Caco-2 (cell line): Measurements from ENCODE around the gene LRRC28. TPM values are rescaled to one million over a fixed set of nuclear protein-coding genes. Genes with fewer than 3 reads are reported as not detected.

ENCODE experiments used
- BruUV-seq: library from RNA; stranded (reverse); fragments of 400-500 nt; replicated peaks from 2 replicates; lab custom pipeline; 2021; lab: Mats Ljungman, UMichigan
- CTCF ChIA-PET: fragments of 300-600 bp; sonication (Branson Sonifier 250); formaldehyde crosslinking; loops from one replicate; lab custom pipeline; 2022; ENCODE audit warnings: antibody characterized with exemption; lab: Charles Lee
- POLR2A ChIA-PET: fragments of 300-600 bp; sonication (Branson Sonifier 250); formaldehyde crosslinking; loops from one replicate; lab custom pipeline; 2022; ENCODE audit warnings: antibody characterized with exemption; lab: Charles Lee
- DNase-seq, 2 experiments: peaks; one replicate each; pipeline versions ENCODE4 v3.0.0 to v3.0.0-alpha.2; 2020 to 2022
- H3K27me3 ChIP-seq: replicated peaks from 2 replicates; pipeline ENCODE4 v1.6.0; 2011; ENCODE audit warnings: low read length; ENCODE audit not compliant: control insufficient read depth, insufficient read depth
- H3K36me3 ChIP-seq: 2 replicates; pipeline ENCODE4 v1.5.1; 2011; ENCODE audit warnings: low read length; ENCODE audit not compliant: control insufficient read depth, insufficient read depth
- H3K4me1 ChIP-seq: fragments of 250-450 bp; sonication (Bioruptor Pico); 2 replicates; pipeline ENCODE4 v1.5.1; 2020; ENCODE audit warnings: mild to moderate bottlenecking
- H3K4me3 ChIP-seq: 2 replicates; pipeline ENCODE4 v1.5.1; 2011; ENCODE audit warnings: low read depth, mild to moderate bottlenecking, control low read depth, low read length
- H3K9me3 ChIP-seq: fragments of 250-450 bp; sonication (Bioruptor Pico); 2 replicates; pipeline ENCODE4 v1.5.1; 2020; ENCODE audit warnings: mild to moderate bottlenecking, moderate library complexity
- H3K27ac Mint-ChIP-seq: one replicate; pipeline ENCODE4 v1.8.0; 2022; ENCODE audit warnings: mixed read lengths; ENCODE audit not compliant: unreplicated experiment
- H3K27me3 Mint-ChIP-seq: one replicate; pipeline ENCODE4 v1.8.0; 2022; ENCODE audit warnings: mixed read lengths; ENCODE audit not compliant: insufficient read depth, unreplicated experiment
- H3K36me3 Mint-ChIP-seq: one replicate; pipeline ENCODE4 v1.8.0; 2022; ENCODE audit warnings: mild to moderate bottlenecking, mixed read lengths; ENCODE audit not compliant: insufficient read depth, unreplicated experiment
- H3K4me1 Mint-ChIP-seq: one replicate; pipeline ENCODE4 v1.8.0; 2022; ENCODE audit warnings: low read depth, mixed read lengths; ENCODE audit not compliant: unreplicated experiment
- H3K4me3 Mint-ChIP-seq: one replicate; pipeline ENCODE4 v1.8.0; 2022; ENCODE audit warnings: mild to moderate bottlenecking, moderate library complexity, mixed read lengths; ENCODE audit not compliant: unreplicated experiment
- H3K9me3 Mint-ChIP-seq: one replicate; pipeline ENCODE4 v1.8.0; 2022; ENCODE audit warnings: mixed read lengths; ENCODE audit not compliant: unreplicated experiment
- CTCF ChIP-seq, 2 experiments: fragments of 200-600 bp in 1 of 2; IDR thresholded peaks; 1 replicate in 1 of 2; 2 replicates in 1 of 2; pipeline versions ENCODE4 v1.5.1 to v1.8.0; 2011 to 2022; ENCODE audit warnings: antibody characterized with exemption in 1 of 2, control low read depth in 1 of 2, inconsistent platforms in 1 of 2, low read depth in 1 of 2, low read length in 1 of 2, mild to moderate bottlenecking in 1 of 2, moderate library complexity in 1 of 2; ENCODE audit not compliant: insufficient read depth in 1 of 2, severe bottlenecking in 1 of 2, unreplicated experiment in 1 of 2
- intact Hi-C: fragments of 100-400 bp; cut with micrococcal nuclease; formaldehyde crosslinking; loops from one replicate; pipeline ENCODE4 v1.10.0; 2022; ENCODE audit not compliant: unreplicated experiment
- total RNA-seq: library from RNA; stranded (reverse); gene quantifications from 2 replicates; pipeline ENCODE4 v1.2.3, GENCODE V29; 2022

The LRRC28 gene
- total RNA-seq, 1 experiment from 2014 or later = 17.8 TPM

DNA sequence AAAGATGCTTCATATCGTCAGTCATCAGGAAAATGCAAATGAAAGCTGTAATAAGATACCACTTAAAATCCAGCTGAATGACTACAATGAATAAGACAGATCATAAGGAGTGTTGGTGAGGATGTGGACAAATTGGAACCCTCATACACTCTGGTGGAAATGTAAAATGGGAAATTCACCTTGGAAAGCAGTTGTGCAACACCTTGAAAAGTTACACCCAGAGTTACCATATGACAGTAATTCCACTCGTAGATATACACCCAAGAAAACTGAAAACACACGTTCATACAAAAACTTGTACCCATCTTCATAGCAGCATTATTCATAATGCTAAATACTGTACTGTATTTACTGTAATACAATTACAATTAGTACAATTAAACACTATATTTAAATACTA lies 4.2 kb upstream of the LRRC28 start:
- no peaks in the 10 kb centered on the region for H3K4me1 Mint-ChIP-seq
- CTCF ChIA-PET = no interaction called here
- no peaks in the 10 kb centered on the region; the same call in 1 of the 2 replicates for H3K4me1 ChIP-seq

DNA sequence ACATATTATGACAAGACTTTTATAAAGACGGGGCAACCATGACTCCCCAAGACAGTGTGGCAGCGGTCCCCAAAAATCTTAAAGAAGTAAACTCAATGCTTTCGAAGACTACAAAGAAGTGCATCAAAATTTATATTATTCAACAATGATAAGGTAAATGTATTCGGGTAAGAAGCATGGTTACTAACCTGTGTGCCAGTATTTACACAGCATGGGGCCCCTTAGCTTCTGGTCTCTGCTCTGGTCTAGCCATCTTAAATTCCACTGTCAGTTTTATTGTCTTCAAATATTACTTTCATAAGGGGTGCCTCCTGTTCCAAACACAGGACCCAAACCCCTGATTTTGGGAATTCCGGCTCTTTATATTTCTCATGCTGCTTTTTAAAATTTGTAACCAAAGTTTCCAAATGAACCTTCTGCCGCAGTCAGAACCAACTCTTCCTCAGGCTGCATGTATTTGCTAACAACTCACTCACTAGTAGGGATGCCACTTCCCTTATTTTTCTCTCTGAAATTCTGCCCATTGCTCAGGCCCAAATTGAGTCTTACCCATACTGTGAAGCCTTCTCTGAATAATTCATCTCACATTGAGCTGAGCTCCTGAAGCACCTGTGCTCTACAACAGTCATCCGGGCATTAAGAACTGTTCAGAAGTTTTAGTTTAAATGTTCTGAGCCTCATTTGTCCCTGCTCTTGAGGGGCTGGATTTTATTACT lies 3.1 kb upstream of the LRRC28 start:
- H3K4me1 Mint-ChIP-seq = no peaks in the 10 kb centered on the region
- no peak for TF ChIP-seq CTCF (IDR thresholded peaks at IDR 0.05; ENCODE audit: insufficient read depth in 1 of 2, low read depth in 1 of 2, low read length in 1 of 2, severe bottlenecking in 1 of 2, unreplicated experiment in 1 of 2)
- Histone ChIP-seq H3K9me3 (no peaks in the 10 kb centered on the region), H3K36me3 (no peaks in the 10 kb centered on the region), H3K27me3 (no peaks in the 10 kb centered on the region), H3K4me3 (peak overlapping the region; percentile 15; the same call in 1 of the 2 replicates), H3K4me1 (no peaks in the 10 kb centered on the region; the same call in 1 of the 2 replicates)
- intact Hi-C loops = no loop called here
- H3K36me3 Mint-ChIP-seq = no peaks in the 10 kb centered on the region
- H3K9me3 Mint-ChIP-seq = no peaks in the 10 kb centered on the region
- ChIA-PET CTCF (interaction anchor here (0.7 kb wide), 1 partner anchor 456 kb away, joined by 3 read pairs; no protein-coding TSS in a partner anchor), POLR2A (interaction anchor here (0.9 kb wide), 1 partner anchor 485 kb away, joined by 8 read pairs; the partner anchor contains the start of gene LYSMD4)
- H3K4me3 Mint-ChIP-seq = no peak overlapping the region
- H3K27ac Mint-ChIP-seq = no peak overlapping the region
- no TSS peak for BruUV-seq
- no peak for DNase-seq
- no peaks in the 10 kb centered on the region for H3K27me3 Mint-ChIP-seq

More for the DNA sequence above, 4.2 kb upstream of the LRRC28 start:
- no peak for TF ChIP-seq CTCF (IDR thresholded peaks at IDR 0.05; ENCODE audit: insufficient read depth in 1 of 2, low read depth in 1 of 2, low read length in 1 of 2, severe bottlenecking in 1 of 2, unreplicated experiment in 1 of 2)
- no peaks in the 10 kb centered on the region for H3K9me3 ChIP-seq
- no peaks in the 10 kb centered on the region for H3K9me3 Mint-ChIP-seq
- H3K4me3 Mint-ChIP-seq = no peak overlapping the region
- no peaks in the 10 kb centered on the region for H3K36me3 ChIP-seq
- no TSS peak for BruUV-seq
- H3K27me3 ChIP-seq = no peaks in the 10 kb centered on the region
- no peaks in the 10 kb centered on the region for H3K36me3 Mint-ChIP-seq
- no peak overlapping the region for H3K4me3 ChIP-seq
- no peaks in the 10 kb centered on the region for H3K27me3 Mint-ChIP-seq
- no peak overlapping the region for H3K27ac Mint-ChIP-seq
- intact Hi-C loops = no loop called here
- POLR2A ChIA-PET = no interaction called here
- no peak for DNase-seq

DNA sequence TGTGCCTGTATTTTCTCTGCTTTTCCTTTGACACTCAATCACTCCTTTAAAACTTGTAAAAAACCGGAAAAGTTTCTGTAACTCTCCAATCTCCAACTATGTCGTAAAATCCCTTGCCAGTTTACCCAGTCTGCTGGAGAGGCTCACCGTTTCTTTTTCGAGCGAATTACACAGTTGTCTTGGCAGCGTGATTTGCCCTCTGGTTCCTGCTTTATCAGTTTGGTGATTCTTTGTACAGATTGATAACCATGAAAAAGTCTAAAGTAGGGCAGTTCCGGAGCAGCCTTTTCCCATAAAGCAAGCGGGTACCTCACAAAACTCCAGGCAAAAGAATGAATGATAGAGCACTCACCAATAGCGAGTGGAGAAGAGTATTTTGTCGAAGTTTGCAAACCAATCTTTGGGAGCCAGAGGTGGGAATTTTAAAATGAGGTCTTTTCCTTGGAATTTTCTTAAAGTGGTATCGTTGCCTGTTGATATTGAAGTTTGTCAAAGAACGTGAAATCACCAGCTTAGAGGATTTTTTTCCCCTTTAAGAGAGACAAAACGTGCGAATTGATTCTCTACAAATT lies 1.9 kb upstream of the LRRC28 start, which contains the start of gene TTC23:
Gene TTC23 (minus strand): TSS at position 312 of the 572 bp plus-strand sequence. CDS start 20,869 bp downstream, outside the sequence.
- no peaks in the 10 kb centered on the region for H3K27me3 ChIP-seq
- H3K4me3 ChIP-seq = peak within 1 kb of the TSS; percentile 84
- Mint-ChIP-seq H3K4me1 (no peaks in the 10 kb centered on the region), H3K27ac (peak within 1 kb of the TSS; percentile 92), H3K4me3 (no peak within 1 kb of the TSS), H3K27me3 (no peaks in the 10 kb centered on the region), H3K9me3 (no peaks in the 10 kb centered on the region), H3K36me3 (no peaks in the 10 kb centered on the region)
- DNase-seq = peak; percentile 38 to 51
- no peaks in the 10 kb centered on the region for H3K9me3 ChIP-seq
- H3K4me1 ChIP-seq = no peaks in the 10 kb centered on the region; the same call in 1 of the 2 replicates
- no peak for TF ChIP-seq CTCF (IDR thresholded peaks at IDR 0.05; ENCODE audit: insufficient read depth in 1 of 2, low read depth in 1 of 2, low read length in 1 of 2, severe bottlenecking in 1 of 2, unreplicated experiment in 1 of 2)
- H3K36me3 ChIP-seq = no peaks in the 10 kb centered on the region
- ChIA-PET CTCF (no interaction called here), POLR2A (no interaction called here)
- BruUV-seq = no TSS peak
- intact Hi-C loops = no loop called here
